ENCODE data around the gene AMZ1. TPM values are rescaled to one million over a fixed set of nuclear protein-coding genes. Genes with fewer than 3 reads are reported as not detected.
"Not testable (repeated sequence)": the region's sequence is repeated elsewhere in the genome, so short reads cannot be mapped to it uniquely, and the experiment has no call there.

AMZ1 gene
- polyA plus RNA-seq, 4 donors: 0.10 to 0.31 (median 0.16) TPM

GRCh38 chr7:2689343-2689847 is 1.4 kb downstream of the AMZ1 start:
- no peak for DNase-seq (ENCODE audit: low read depth in 4 of 4, low spot score in 3 of 4)

DNA sequence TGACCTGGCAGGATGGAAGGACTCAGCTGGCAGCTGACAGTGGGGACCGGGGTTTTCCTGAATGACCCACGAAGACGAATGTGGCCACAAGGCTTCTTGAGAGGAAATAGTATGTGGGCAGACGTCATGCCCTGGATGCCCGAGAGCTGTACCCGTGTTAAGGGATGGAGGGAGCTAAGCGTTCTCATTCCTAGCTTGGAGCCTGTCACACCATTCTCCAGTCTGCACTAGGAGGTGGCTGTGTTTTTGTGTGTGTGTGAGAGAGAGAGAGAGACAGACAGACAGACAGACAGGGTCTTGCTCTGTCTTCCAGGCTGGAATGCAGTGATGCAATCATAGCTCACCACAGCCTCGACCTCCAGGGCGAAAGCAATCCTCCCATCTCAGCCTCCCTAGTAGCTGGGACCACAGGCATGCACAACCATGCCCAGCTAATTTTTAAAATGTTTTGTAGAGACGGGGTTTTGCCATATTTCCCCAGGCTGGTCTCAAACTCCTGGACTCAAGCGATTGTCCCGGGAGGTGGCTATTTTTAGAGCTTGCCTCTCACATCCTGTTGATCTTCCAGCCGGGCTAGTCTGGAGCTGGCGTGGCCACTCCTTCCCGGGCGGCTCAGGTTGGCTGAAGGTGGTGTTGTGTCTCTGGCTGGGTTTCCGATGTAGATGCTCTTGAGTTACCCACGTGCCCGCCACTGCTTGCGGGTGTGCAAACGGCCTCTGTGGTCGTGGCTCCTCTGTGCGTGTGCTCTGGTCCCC is 2.1 kb downstream of the AMZ1 start:
- no peak for DNase-seq (ENCODE audit: low read depth in 4 of 4, low spot score in 3 of 4)

- DNase-seq (ENCODE audit: low read depth in 4 of 4, low spot score in 3 of 4): no peak
Observed at GRCh38 chr7:2691011-2691707, 3.2 kb downstream of the AMZ1 start.

DNA sequence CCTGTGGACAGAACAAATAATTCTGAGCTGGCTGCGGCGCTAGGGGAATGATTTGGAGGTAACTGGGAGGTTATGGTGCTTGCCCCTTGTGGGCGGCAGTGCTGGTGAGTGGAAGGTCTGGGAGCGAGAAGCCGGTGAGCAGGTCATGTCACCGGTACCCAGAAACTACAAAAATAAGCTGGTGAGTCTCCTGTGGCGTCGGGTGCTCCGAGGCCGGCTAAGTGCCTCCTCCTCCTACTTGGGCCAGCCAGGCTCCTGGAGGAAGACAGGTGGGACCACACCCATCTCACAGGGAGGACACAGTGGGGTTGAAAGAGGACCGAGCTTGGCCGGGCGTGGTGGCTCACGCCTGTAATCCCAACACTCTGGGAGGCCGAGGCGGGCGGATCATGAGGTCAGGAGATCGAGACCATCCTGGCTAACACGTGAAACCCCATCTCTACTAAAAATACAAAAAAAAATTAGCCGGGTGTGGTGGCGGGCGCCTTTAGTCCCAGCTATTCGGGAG is 4.0 kb downstream of the AMZ1 start:
- not testable (repeated sequence) for DNase-seq (ENCODE audit: low read depth in 4 of 4, low spot score in 3 of 4)

- DNase-seq (ENCODE audit: low read depth in 4 of 4, low spot score in 3 of 4): no peak
Observed at GRCh38 chr7:2692543-2692942, 4.5 kb downstream of the AMZ1 start.

DNA sequence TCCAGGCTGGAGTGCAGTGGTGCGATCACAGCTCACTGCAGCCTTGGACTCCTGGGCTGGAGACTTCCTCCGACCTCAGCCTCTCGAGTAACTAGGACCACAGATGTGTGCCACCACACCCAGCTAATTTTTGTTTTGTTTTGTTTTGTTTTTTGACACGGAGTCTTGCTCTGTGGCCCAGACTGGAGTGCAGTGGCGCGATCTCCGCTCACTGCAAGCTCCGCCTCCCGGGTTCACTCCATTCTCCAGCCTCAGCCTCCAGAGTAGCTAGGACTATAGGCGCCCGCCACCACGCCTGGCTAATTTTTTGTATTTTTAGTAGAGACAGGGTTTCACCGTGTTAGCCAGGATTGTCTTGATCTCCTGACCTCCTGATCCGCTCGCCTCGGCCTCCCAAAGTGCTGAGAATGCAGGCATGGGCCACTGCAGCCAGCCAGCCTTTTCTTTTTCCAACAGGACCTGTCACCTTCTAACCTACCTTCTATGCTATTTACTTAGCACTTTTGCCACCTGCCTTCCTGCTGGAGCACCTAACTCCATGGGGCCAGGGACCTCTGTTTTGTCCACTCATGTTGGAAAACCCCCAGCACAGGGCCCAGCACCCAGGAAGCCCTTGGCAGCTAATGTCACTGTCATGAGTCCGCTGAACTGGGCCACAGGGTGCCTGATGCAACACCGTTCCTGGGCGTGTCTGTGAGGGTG is 5.6 kb downstream of the AMZ1 start:
- DNase-seq (ENCODE audit: low read depth in 4 of 4, low spot score in 3 of 4): not testable (repeated sequence)

DNA sequence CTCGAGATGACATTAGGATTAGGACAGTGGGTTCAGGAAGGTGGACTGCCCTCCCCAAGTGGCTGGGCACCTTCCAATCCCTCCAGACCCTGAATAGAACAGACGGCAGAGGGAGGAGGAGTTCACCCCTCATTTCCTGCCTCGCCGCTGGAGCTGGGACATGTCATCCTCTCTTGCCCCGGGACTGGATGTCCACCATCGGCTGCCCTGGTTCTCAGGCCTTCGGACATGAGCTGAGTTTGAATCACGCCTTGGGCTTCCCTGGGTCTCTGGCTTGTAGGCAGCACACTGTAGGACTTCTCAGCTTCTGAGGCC is 6.1 kb downstream of the AMZ1 start:
- DNase-seq (ENCODE audit: low read depth in 4 of 4, low spot score in 3 of 4): not testable (repeated sequence)

GRCh38 chr7:2698581-2699288 is 10.7 kb downstream of the AMZ1 start:
- DNase-seq (ENCODE audit: low read depth in 4 of 4, low spot score in 3 of 4): no peak

- no peak for DNase-seq (ENCODE audit: low read depth in 4 of 4, low spot score in 3 of 4)
Observed at GRCh38 chr7:2699289-2699620, 11.3 kb downstream of the AMZ1 start.

DNA sequence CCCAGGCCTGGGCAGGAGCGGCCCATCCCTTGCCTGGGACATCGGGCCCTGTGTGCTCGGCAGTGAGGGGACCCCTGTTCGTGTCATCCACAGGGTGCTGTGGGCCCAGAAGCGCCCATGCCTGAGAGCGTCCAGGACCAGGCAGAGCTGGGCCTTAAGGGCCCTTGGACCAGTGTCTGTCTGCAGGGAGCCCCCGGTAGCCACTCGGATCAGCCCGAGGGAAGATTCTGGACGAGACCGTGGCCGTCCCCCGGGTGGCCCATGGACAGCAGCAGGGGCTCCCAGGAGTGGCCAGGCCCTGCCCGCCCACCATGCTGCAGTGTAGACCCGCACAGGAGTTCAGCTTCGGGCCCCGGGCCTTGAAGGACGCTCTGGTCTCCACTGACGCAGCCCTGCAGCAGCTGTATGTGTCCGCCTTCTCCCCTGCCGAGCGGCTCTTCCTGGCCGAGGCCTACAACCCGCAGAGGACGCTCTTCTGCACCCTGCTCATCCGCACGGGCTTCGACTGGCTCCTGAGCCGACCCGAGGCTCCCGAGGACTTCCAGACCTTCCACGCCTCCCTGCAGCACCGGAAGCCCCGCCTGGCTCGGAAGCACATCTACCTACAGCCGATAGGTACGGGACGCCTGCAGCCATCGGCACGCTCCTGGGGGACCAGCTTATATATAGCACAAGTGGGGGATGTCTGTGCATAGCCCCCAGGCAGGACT is 12.3 kb downstream of the AMZ1 start:
- no peak for DNase-seq (ENCODE audit: low read depth in 4 of 4, low spot score in 3 of 4)

DNA sequence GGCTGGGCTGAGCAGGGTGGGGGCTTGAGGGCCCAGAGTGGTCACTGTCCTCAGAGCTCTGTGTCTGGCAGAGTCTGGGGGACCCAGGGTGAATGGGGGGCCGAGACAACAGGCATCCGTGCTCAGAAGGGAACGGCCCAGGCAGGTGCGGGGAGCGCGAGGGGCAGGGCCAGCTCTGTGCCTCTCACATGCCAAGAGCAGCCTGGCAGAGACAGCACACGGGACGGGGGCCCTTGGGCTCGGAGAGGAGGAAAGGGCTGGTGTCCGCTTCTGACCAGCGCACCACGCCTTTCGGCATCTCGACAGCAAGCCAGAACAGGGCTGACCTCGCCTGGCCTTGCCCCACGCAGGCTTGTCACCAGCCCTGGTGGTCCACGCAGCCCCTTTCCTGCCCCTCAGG is 13.4 kb downstream of the AMZ1 start:
- no peak for DNase-seq (ENCODE audit: low read depth in 4 of 4, low spot score in 3 of 4)

GRCh38 chr7:2701832-2702593 is 14.0 kb downstream of the AMZ1 start:
- DNase-seq (ENCODE audit: low read depth in 4 of 4, low spot score in 3 of 4): no peak

DNA sequence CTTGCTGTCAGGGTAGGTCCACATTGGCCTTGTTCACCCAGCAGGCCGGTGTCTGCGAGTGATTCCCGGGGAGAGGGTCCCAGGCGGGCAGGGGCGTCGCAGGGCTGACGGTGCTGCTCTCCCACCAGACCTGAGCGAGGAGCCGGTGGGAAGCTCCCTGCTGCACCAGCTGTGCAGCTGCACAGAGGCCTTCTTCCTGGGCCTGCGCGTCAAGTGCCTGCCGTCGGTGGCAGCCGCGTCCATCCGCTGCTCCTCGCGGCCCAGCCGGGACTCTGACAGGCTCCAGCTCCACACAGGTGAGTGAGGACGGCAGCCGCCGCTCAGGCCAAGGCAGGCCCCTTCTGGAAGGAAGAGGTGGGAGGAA is 14.6 kb downstream of the AMZ1 start:
- no peak for DNase-seq (ENCODE audit: low read depth in 4 of 4, low spot score in 3 of 4)

DNA sequence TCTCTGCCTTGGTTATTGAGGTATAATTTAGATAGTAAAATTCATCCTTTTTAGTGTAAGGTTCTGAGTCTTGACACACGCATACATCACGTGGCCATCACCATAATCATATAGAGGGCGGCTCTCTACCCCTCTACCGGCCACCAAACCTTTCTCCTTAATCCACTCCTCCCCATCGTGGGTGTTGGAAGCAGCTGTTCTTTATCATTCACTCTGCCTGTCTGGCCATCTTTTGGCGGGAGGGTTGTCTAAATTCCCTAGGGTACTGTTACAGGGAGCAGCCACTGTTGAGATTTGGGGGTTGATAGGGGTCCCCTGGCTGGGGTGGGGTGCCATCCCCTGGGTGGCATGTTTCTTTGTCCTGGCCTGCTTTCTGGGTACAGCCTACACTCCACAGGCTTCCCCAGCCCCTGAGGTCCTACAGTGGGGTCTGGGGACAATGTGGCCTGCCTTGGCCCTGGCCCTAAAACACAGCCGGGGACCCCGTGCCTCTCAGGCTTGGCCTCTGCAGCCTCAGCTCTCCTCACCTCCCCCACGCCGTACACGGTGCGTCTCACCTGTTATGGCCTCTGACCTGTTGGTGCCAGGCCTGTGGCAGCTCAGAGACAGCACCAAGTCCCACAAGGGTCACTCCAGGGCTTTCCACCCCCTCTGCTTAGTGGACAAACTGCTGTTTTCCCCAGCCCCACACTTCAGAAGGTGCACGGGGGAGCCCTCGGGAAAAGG is 17.5 kb downstream of the AMZ1 start:
- DNase-seq (ENCODE audit: low read depth in 4 of 4, low spot score in 3 of 4): no peak

- no peak for DNase-seq (ENCODE audit: low read depth in 4 of 4, low spot score in 3 of 4)
Observed at GRCh38 chr7:2706685-2707126, 18.7 kb downstream of the AMZ1 start.

DNA sequence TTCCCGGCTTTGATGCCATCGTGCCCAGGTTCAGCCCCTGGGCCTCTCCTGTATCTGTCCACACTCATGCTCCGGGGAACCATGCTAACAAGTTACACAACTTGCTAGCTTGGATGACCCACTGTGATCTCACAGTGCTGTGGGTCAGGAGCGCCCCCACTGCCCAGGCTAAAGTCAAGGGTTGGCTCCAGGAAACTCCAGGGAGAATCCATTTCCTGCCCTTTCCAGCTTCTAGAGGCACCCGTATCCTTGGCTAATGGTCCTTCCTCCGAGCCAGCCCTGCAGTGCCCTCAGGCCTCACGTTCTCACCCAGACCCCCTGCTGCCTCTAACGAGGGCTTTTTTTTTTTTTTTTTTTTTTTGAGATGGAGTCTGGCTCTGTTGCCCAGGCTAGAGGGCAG is 19.5 kb downstream of the AMZ1 start:
- no peak for DNase-seq (ENCODE audit: low read depth in 4 of 4, low spot score in 3 of 4)

GRCh38 chr7:2708041-2708440 is 20.0 kb downstream of the AMZ1 start:
- DNase-seq (ENCODE audit: low read depth in 4 of 4, low spot score in 3 of 4): no peak

- DNase-seq (ENCODE audit: low read depth in 4 of 4, low spot score in 3 of 4): no peak
Observed at GRCh38 chr7:2708547-2709310, 20.7 kb downstream of the AMZ1 start.
